Measurements from ENCODE around the gene ASB4. TPM values are rescaled to one million over a fixed set of nuclear protein-coding genes. Genes with fewer than 3 reads are reported as not detected.
"Not testable (repeated sequence)": the region's sequence is repeated elsewhere in the genome, so short reads cannot be mapped to it uniquely, and the experiment has no call there.

Gene ASB4
- total RNA-seq, 2 donors from 2014 or later: 0.15 to 0.32 TPM

- H3K27me3 ChIP-seq: no peaks in the 10 kb centered on the region
- TF ChIP-seq CTCF (IDR thresholded peaks at IDR 0.05): no peak
- intact Hi-C loops (cut with DNase I): no loop called here
- no peak overlapping the region for H3K27ac ChIP-seq
- no peaks in the 10 kb centered on the region for H3K4me1 ChIP-seq
- no peaks in the 10 kb centered on the region for H3K36me3 ChIP-seq
- no peaks in the 10 kb centered on the region for H3K9me3 ChIP-seq
- no peak overlapping the region for H3K9ac ChIP-seq (ENCODE audit: low read depth in 2 of 2, low read length in 2 of 2)
- no peak overlapping the region for H3K4me3 ChIP-seq
- no peak for DNase-seq
Observed at GRCh38 chr7:95446618-95447017, 39.1 kb upstream of the ASB4 start.

GRCh38 chr7:95454438-95455045, 31.2 kb upstream of the ASB4 start:
- Histone ChIP-seq H3K27me3 (no peaks in the 10 kb centered on the region), H3K36me3 (no peaks in the 10 kb centered on the region), H3K9me3 (no peaks in the 10 kb centered on the region), H3K4me1 (no peaks in the 10 kb centered on the region), H3K4me3 (no peak overlapping the region), H3K9ac (ENCODE audit: low read depth in 2 of 2, low read length in 2 of 2) (no peak overlapping the region), H3K27ac (no peak overlapping the region)
- intact Hi-C loops (cut with DNase I): no loop called here
- DNase-seq: no peak
- no peak for TF ChIP-seq CTCF (IDR thresholded peaks at IDR 0.05)

- Histone ChIP-seq H3K9me3 (no peaks in the 10 kb centered on the region), H3K27me3 (no peaks in the 10 kb centered on the region), H3K36me3 (no peaks in the 10 kb centered on the region), H3K27ac (no peak overlapping the region), H3K4me1 (no peaks in the 10 kb centered on the region), H3K4me3 (no peak overlapping the region), H3K9ac (ENCODE audit: low read depth in 2 of 2, low read length in 2 of 2) (no peak overlapping the region)
- no peak for TF ChIP-seq CTCF (IDR thresholded peaks at IDR 0.05)
- no peak for DNase-seq
- intact Hi-C loops (cut with DNase I): no loop called here
Observed at GRCh38 chr7:95457947-95458346, 27.8 kb upstream of the ASB4 start.

DNA sequence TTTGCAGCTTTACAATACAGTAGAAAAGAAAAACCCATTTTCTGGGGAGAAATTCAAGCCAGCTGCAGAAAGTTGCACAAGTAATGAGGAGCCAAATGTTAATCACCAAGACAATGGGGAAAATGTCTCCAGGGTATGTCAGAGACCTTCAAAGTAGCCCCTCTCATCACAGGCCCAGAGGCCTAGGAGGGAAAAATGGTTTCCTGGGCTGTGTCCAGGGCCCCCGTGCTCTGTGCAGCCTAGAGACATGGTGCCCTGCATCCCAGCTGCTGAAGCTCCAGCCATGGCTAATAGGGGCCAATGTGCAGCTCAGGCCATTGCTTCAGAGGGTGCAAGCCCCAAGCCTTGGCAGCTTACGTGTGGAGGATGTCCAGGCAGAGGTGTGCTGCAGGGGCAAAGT, 25.1 kb upstream of the ASB4 start:
- H3K4me3 ChIP-seq; DNase-seq; H3K9me3 ChIP-seq; H3K27ac ChIP-seq; H3K36me3 ChIP-seq; intact Hi-C loops (cut with DNase I); H3K27me3 ChIP-seq; H3K4me1 ChIP-seq; H3K9ac ChIP-seq (ENCODE audit: low read depth in 2 of 2, low read length in 2 of 2): not testable (repeated sequence)

GRCh38 chr7:95467912-95468607, 17.7 kb upstream of the ASB4 start:
- no peaks in the 10 kb centered on the region for H3K27me3 ChIP-seq
- no peaks in the 10 kb centered on the region for H3K4me1 ChIP-seq
- no peak for TF ChIP-seq CTCF (IDR thresholded peaks at IDR 0.05)
- no peaks in the 10 kb centered on the region for H3K9me3 ChIP-seq
- intact Hi-C loops (cut with DNase I): no loop called here
- no peak overlapping the region for H3K4me3 ChIP-seq
- H3K9ac ChIP-seq (ENCODE audit: low read depth in 2 of 2, low read length in 2 of 2): no peak overlapping the region
- H3K27ac ChIP-seq: no peak overlapping the region
- no peak for DNase-seq
- H3K36me3 ChIP-seq: no peaks in the 10 kb centered on the region

GRCh38 chr7:95469187-95469586, 16.6 kb upstream of the ASB4 start:
- H3K9me3 ChIP-seq: no peaks in the 10 kb centered on the region
- no peak overlapping the region for H3K4me3 ChIP-seq
- no peaks in the 10 kb centered on the region for H3K4me1 ChIP-seq
- H3K27me3 ChIP-seq: no peaks in the 10 kb centered on the region
- intact Hi-C loops (cut with DNase I): no loop called here
- DNase-seq: no peak
- no peak overlapping the region for H3K27ac ChIP-seq
- TF ChIP-seq CTCF (IDR thresholded peaks at IDR 0.05): no peak
- no peak overlapping the region for H3K9ac ChIP-seq (ENCODE audit: low read depth in 2 of 2, low read length in 2 of 2)
- H3K36me3 ChIP-seq: no peaks in the 10 kb centered on the region

Data from colonic mucosa (tissue), 4 donors.